HepG2 (cell line): ENCODE results near the gene DDX6. TPM values are rescaled to one million over a fixed set of nuclear protein-coding genes. Genes with fewer than 3 reads are reported as not detected.
"Not testable (repeated sequence)": the region's sequence is repeated elsewhere in the genome, so short reads cannot be mapped to it uniquely, and the experiment has no call there.

ENCODE experiments used
- ATAC-seq: fragments of 200-7000 bp; cut with Tn5 transposase; 3 replicates; pipeline ENCODE4 v1.9.1; 2020; ENCODE audit warnings: mild to moderate bottlenecking, moderate library complexity
- BruUV-seq: library from RNA; stranded (reverse); fragments of 400-500 nt; replicated peaks from 2 replicates; lab custom pipeline; 2021; lab: Mats Ljungman, UMichigan
- CTCF ChIA-PET: fragments of 300-600 bp; formaldehyde crosslinking; extraction: SDS; loops from one replicate; lab custom pipeline; 2021; ENCODE audit warnings: low total read pairs, inconsistent platforms, low intra/inter-chr PET ratio; lab: Yijun Ruan, JAX
- POLR2A ChIA-PET: fragments of 350-600 bp; sonication (Branson Sonifier 250); formaldehyde crosslinking; loops from one replicate; lab custom pipeline; 2020; ENCODE audit warnings: antibody characterized with exemption, inconsistent platforms; lab: Yijun Ruan, JAX
- DNase-seq: peaks from one replicate; pipeline ENCODE4 v3.0.0-alpha.2; 2015; ENCODE audit warnings: low spot score
- FAIRE-seq: peaks from 3 replicates; lab custom pipeline; 2011; peaks lifted over from hg19 to GRCh38; lab: Jason Lieb, UNC
- H2AFZ ChIP-seq: one replicate; pipeline ENCODE4 v1.6.1; 2011; ENCODE audit warnings: low read length, inconsistent platforms
- H3K27ac ChIP-seq: fragments of 300-600 bp; 3 replicates; pipeline ENCODE4 v1.8.0; 2011; ENCODE audit warnings: mixed run types, mild to moderate bottlenecking, mixed read lengths, low read length, inconsistent platforms; ENCODE audit not compliant: insufficient read depth; ENCODE audit errors: extremely low read length
- H3K27me3 ChIP-seq, 2 experiments: fragments of 200-600 bp in 1 of 2; 2 replicates in 1 of 2; 3 replicates in 1 of 2; pipeline versions ENCODE4 v1.6.0 to v1.8.0; 2011; ENCODE audit warnings: low read length in 2 of 2, mild to moderate bottlenecking in 2 of 2, moderate library complexity in 2 of 2, inconsistent platforms in 1 of 2; ENCODE audit not compliant: insufficient read depth in 2 of 2, control insufficient read depth in 1 of 2
- H3K36me3 ChIP-seq, 2 experiments: fragments of 200-600 bp in 1 of 2; replicated peaks in 1 of 2; 2 replicates in 1 of 2; 3 replicates in 1 of 2; pipeline versions ENCODE4 v1.5.1 to v1.8.0; 2011; ENCODE audit warnings: low read length in 2 of 2, inconsistent platforms in 1 of 2; ENCODE audit not compliant: insufficient read depth in 2 of 2, control insufficient read depth in 1 of 2
- H3K4me1 ChIP-seq: 2 replicates; pipeline ENCODE4 v1.5.1; 2012; ENCODE audit warnings: low read length, inconsistent platforms; ENCODE audit not compliant: insufficient read depth
- H3K4me2 ChIP-seq: 2 replicates; pipeline ENCODE4 v1.6.0; 2011; ENCODE audit warnings: low read depth, low read length, inconsistent platforms
- H3K4me3 ChIP-seq, 3 experiments: fragments of 200-600 bp in 1 of 3; sonication (generic), shearing (Covaris generic) in 1 of 3; replicated peaks in 1 of 3; 2 replicates each; pipeline ENCODE4 v1.5.1; 2011 to 2016; ENCODE audit warnings: low read length in 3 of 3, inconsistent platforms in 2 of 3, low read depth in 2 of 3, mild to moderate bottlenecking in 2 of 3, control low read depth in 1 of 3, mixed read lengths in 1 of 3; ENCODE audit not compliant: insufficient read depth in 1 of 3
- H3K79me2 ChIP-seq: one replicate; pipeline ENCODE4 v1.6.1; 2011; ENCODE audit warnings: low read length, inconsistent platforms; ENCODE audit not compliant: insufficient read depth
- H3K9ac ChIP-seq: 2 replicates; pipeline ENCODE4 v1.6.0; 2011; ENCODE audit warnings: mild to moderate bottlenecking, low read depth, low read length, inconsistent platforms; ENCODE audit not compliant: insufficient read depth
- H3K9me3 ChIP-seq: 2 replicates; pipeline ENCODE4 v1.5.1; 2012; ENCODE audit warnings: mild to moderate bottlenecking, low read length
- H4K20me1 ChIP-seq: 2 replicates; pipeline ENCODE4 v1.6.0; 2011; ENCODE audit warnings: inconsistent platforms, mild to moderate bottlenecking, low read length, moderate library complexity; ENCODE audit not compliant: insufficient read depth
- BRCA1 ChIP-seq: sonication (generic); formaldehyde crosslinking; IDR thresholded peaks from 2 replicates; pipeline ENCODE4 v1.4.0; 2020; ENCODE audit warnings: missing genetic modification reagents
- EZH2 ChIP-seq: conservative IDR thresholded peaks from 2 replicates; pipeline ENCODE4 v1.6.1; 2012; ENCODE audit warnings: mild to moderate bottlenecking, low read depth, low read length, moderate library complexity
- POGZ ChIP-seq: sonication (generic); formaldehyde crosslinking; IDR thresholded peaks from 2 replicates; pipeline ENCODE4 v1.4.0; 2020; ENCODE audit warnings: mild to moderate bottlenecking, missing genetic modification reagents
- RBFOX2 ChIP-seq: fragments of 200-400 bp; formaldehyde crosslinking; IDR thresholded peaks from 2 replicates; pipeline ENCODE4 v1.6.1; 2017; ENCODE audit warnings: low read depth, mild to moderate bottlenecking, low read length
- RFXANK ChIP-seq: IDR thresholded peaks from 2 replicates; pipeline ENCODE4 v1.6.1; 2016
- RFXAP ChIP-seq: sonication (generic); formaldehyde crosslinking; IDR thresholded peaks from 2 replicates; pipeline ENCODE4 v1.4.0; 2020; ENCODE audit warnings: missing genetic modification reagents, borderline replicate concordance
- ZNF441 ChIP-seq: sonication (generic); formaldehyde crosslinking; IDR thresholded peaks from 2 replicates; pipeline ENCODE4 v1.7.0; 2021; ENCODE audit warnings: missing genetic modification reagents, borderline replicate concordance
- WGBS: methylation state at CpG from one replicate; pipeline ENCODE4 v1.1.6; 2017; ENCODE audit warnings: low lambda C conversion rate; 5-methylcytosine and 5-hydroxymethylcytosine counted together
- in situ Hi-C: cut with HindIII; loops from 2 replicates; pipeline ENCODE4 v1.10.0; 2017; ENCODE audit warnings: low pct_unique_long_range_greater_than_20kb; ENCODE audit not compliant: extremely low pct_ligation_motif_present
- intact Hi-C: fragments of 100-400 bp; cut with micrococcal nuclease; formaldehyde crosslinking; loops from one replicate; pipeline ENCODE4 v1.10.0; 2022; ENCODE audit not compliant: unreplicated experiment
- polyA plus RNA-seq, 8 experiments: library from polyadenylated mRNA; depleted of rRNA in 3 of 8; stranded (reverse) in 7 of 8; unstranded in 1 of 8; fragments of >200 nt; fragmentation: Illumina TruSeq in 4 of 8; extraction: Trizol in 4 of 8; gene quantifications; 2 replicates each; pipeline versions ENCODE4 v1.2.1 to v1.2.3, GENCODE V29; 2011 to 2016; ENCODE audit warnings: low read depth in 4 of 8, missing spikeins in 1 of 8, mixed read lengths in 1 of 8; ENCODE audit not compliant: insufficient read depth in 1 of 8
- total RNA-seq, 5 experiments: library from RNA; depleted of rRNA; stranded (reverse); fragments of >200 nt; fragmentation: Illumina TruSeq; extraction: Trizol; gene quantifications; 2 replicates each; pipeline ENCODE4 v1.2.3, GENCODE V29; 2016; ENCODE audit warnings: low read depth in 1 of 5
- TF ChIP-seq, protein P1 (sequence below): sonication (generic); formaldehyde crosslinking; IDR thresholded peaks from 2 replicates; pipeline ENCODE4 v1.4.0; 2020; ENCODE audit warnings: mild to moderate bottlenecking, missing genetic modification reagents
- TF ChIP-seq, protein P2 (sequence below): sonication (generic); formaldehyde crosslinking; IDR thresholded peaks from 2 replicates; pipeline ENCODE4 v1.8.1; 2023; ENCODE audit warnings: mild to moderate bottlenecking, moderate library complexity, missing genetic modification reagents
- TF ChIP-seq, protein P3 (sequence below), 2 experiments: sonication (generic) in 1 of 2; formaldehyde crosslinking in 1 of 2; IDR thresholded peaks; 2 replicates each; pipeline versions ENCODE4 v1.5.1 to v1.6.1; 2011 to 2020; ENCODE audit warnings: borderline replicate concordance in 1 of 2, low read depth in 1 of 2, low read length in 1 of 2, mild to moderate bottlenecking in 1 of 2, missing genetic modification reagents in 1 of 2, moderate library complexity in 1 of 2
- TF ChIP-seq, protein P4 (sequence below): fragments of 450-650 bp; IDR thresholded peaks from 2 replicates; pipeline ENCODE4 v1.6.1; 2016

DDX6 gene
- total and polyA plus RNA-seq, 2 of the 13 experiments (the other 11 are each of a cell fraction or from before 2014, with no cell fraction given): 20.9 to 59.2 TPM

DNA sequence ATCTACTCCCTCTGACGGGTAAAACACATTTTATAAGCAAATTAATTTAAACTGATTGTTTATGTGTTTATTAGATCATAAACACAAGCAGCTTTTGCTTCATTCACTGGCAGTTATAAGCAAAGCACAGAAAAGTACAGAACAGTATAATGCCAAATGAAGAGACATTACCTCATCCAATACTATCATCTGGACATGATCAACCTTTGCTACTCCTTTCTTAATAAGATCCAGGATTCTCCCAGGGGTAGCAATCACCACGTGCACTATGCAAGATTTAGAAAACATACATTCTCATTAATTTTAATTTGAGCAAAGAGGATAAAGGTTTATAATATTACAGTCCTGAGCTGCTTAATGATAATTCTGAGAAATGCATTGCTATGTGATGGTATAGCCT, 27.9 kb downstream of the DDX6 start (continued):
- TF ChIP-seq EZH2: no peak
- no peak for TF ChIP-seq RBFOX2
- TF ChIP-seq, protein P1, sequence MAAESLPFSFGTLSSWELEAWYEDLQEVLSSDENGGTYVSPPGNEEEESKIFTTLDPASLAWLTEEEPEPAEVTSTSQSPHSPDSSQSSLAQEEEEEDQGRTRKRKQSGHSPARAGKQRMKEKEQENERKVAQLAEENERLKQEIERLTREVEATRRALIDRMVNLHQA (CRISPR knock-in tag): no peak
- TF ChIP-seq, protein P2, sequence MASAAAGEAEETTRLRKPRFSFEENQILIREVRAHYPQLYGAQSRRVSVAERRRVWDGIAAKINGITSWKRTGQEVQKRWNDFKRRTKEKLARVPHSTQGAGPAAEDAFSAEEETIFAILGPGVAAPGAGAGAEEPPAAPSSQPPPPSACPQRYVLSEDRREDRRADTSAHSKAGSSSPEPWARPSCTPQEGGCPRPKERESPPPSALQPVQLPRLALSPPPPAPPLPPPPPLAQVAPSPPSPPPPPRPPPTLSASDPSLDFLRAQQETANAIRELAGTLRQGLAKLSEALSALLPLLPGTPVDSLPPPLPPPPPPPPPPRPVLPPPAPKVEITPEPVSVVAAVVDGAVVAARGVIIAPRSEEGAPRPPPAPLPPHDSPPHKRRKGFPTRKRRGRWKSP (CRISPR knock-in tag): no peak
- no peak for TF ChIP-seq RFXAP (CRISPR knock-in tag)
- TF ChIP-seq ZNF441 (CRISPR knock-in tag): no peak
- no peak for TF ChIP-seq POGZ (CRISPR knock-in tag)
- no peak for TF ChIP-seq RFXANK
- TF ChIP-seq, protein P3, sequence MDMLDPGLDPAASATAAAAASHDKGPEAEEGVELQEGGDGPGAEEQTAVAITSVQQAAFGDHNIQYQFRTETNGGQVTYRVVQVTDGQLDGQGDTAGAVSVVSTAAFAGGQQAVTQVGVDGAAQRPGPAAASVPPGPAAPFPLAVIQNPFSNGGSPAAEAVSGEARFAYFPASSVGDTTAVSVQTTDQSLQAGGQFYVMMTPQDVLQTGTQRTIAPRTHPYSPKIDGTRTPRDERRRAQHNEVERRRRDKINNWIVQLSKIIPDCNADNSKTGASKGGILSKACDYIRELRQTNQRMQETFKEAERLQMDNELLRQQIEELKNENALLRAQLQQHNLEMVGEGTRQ (IDR thresholded peaks at IDR 0.05; ENCODE audit: low read depth, low read length): no peak
- TF ChIP-seq, protein P3 (CRISPR knock-in tag; IDR thresholded peaks at IDR 0.05; ENCODE audit: borderline replicate concordance): no peak
- TF ChIP-seq, protein P4, sequence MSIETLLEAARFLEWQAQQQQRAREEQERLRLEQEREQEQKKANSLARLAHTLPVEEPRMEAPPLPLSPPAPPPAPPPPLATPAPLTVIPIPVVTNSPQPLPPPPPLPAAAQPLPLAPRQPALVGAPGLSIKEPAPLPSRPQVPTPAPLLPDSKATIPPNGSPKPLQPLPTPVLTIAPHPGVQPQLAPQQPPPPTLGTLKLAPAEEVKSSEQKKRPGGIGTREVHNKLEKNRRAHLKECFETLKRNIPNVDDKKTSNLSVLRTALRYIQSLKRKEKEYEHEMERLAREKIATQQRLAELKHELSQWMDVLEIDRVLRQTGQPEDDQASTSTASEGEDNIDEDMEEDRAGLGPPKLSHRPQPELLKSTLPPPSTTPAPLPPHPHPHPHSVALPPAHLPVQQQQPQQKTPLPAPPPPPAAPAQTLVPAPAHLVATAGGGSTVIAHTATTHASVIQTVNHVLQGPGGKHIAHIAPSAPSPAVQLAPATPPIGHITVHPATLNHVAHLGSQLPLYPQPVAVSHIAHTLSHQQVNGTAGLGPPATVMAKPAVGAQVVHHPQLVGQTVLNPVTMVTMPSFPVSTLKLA: no peak
- TF ChIP-seq BRCA1 (CRISPR knock-in tag): no peak

DNA sequence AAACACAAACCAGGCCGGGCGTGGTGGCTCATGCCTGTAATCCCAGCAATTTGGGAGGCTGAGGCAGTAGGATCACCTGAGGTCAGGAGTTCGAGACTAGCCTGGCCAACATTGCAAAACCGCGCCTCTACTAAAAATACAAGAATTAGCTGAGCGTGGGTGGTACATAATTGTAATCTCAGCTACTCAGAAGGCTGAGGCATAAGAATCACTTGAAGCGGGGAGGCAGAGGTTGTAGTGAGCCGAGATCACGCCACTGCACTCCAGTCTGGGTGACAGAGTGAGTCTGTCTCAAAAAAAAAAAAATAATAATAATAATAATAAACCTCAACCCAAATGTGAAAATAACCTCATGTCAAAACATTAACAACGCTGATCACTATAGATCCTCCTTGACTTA, 29.0 kb downstream of the DDX6 start:
- DNase-seq, H3K4me2 ChIP-seq, H2AFZ ChIP-seq, H3K27ac ChIP-seq, ATAC-seq, H3K79me2 ChIP-seq, FAIRE-seq, CTCF ChIA-PET, H3K27me3 ChIP-seq, in situ Hi-C loops, H3K4me1 ChIP-seq, H4K20me1 ChIP-seq, H3K9ac ChIP-seq, H3K4me3 ChIP-seq, H3K9me3 ChIP-seq, BruUV-seq, POLR2A ChIA-PET, intact Hi-C loops: not testable (repeated sequence)
- H3K36me3 ChIP-seq: peaks cover 21 to 72% of the 10 kb centered on the region in 2 experiments
- WGBS: 97% methylated on average over 10 of the region's 10 CpGs
